Gastrocnemius medialis (tissue), 4 donors: ENCODE results near the gene NTM. TPM values are rescaled to one million over a fixed set of nuclear protein-coding genes. Genes with fewer than 3 reads are reported as not detected.

Source experiments
- ATAC-seq, 2 donors: fragments of 150-250 bp; one replicate each; pipeline ENCODE4 v1.9.1; 2016
- DNase-seq, 2 donors: peaks; one replicate each; pipeline ENCODE4 v3.0.0-alpha.2; 2019
- H3K27ac ChIP-seq, 4 donors: fragments of 200-600 bp; sonication (generic); 1 replicate in 1 of 4; 2 replicates in 3 of 4; pipeline ENCODE4 v1.5.1; 2016 to 2018; ENCODE audit warnings: mild to moderate bottlenecking in 2 of 4, moderate library complexity in 1 of 4
- H3K27me3 ChIP-seq, 3 donors: fragments of 200-600 bp; sonication (generic) in 2 of 3; 1 replicate in 1 of 3; 2 replicates in 2 of 3; pipeline versions ENCODE4 v1.5.1 to v1.6.0; 2016 to 2019; ENCODE audit warnings: mild to moderate bottlenecking in 1 of 3, moderate library complexity in 1 of 3
- H3K36me3 ChIP-seq, 2 donors: fragments of 200-600 bp; sonication (generic) in 1 of 2; one replicate each; pipeline ENCODE4 v1.5.1; 2017 to 2018
- H3K4me1 ChIP-seq, 2 donors: fragments of 200-600 bp; sonication (generic) in 1 of 2; one replicate each; pipeline ENCODE4 v1.5.1; 2016 to 2017; ENCODE audit warnings: mild to moderate bottlenecking in 2 of 2
- H3K4me3 ChIP-seq, 4 donors: fragments of 200-600 bp; sonication (generic) in 3 of 4; 1 replicate in 1 of 4; 2 replicates in 3 of 4; pipeline ENCODE4 v1.5.1; 2016 to 2019; ENCODE audit warnings: mild to moderate bottlenecking in 2 of 4
- H3K9me3 ChIP-seq, 3 donors: fragments of 200-600 bp; sonication (generic) in 2 of 3; 1 replicate in 1 of 3; 2 replicates in 2 of 3; pipeline ENCODE4 v1.5.1; 2016 to 2019
- CTCF ChIP-seq, 5 experiments: fragments of 450-650 bp in 3 of 5; fragments of 200-600 bp in 2 of 5; sonication (generic) in 2 of 5; IDR thresholded peaks in 4 of 5; conservative IDR thresholded peaks in 1 of 5; 1 replicate in 4 of 5; 2 replicates in 1 of 5; pipeline ENCODE4 v1.5.1; 2016 to 2019; ENCODE audit warnings: antibody characterized with exemption in 5 of 5, mild to moderate bottlenecking in 3 of 5, moderate library complexity in 3 of 5
- POLR2A ChIP-seq, 2 donors: fragments of 450-650 bp; IDR thresholded peaks; one replicate each; pipeline ENCODE4 v1.6.1; 2017; ENCODE audit warnings: antibody characterized with exemption in 2 of 2, mild to moderate bottlenecking in 2 of 2, moderate library complexity in 2 of 2
- in situ Hi-C, 4 donors: fragments of 200-750 bp; cut with MboI; loops; one replicate each; pipeline versions ENCODE4 v1.15.0 to v1.8.0; 2017; ENCODE audit warnings: low sequenced_read_pairs in 4 of 4
- intact Hi-C: fragments of 100-400 bp; cut with DNase I; formaldehyde crosslinking; loops from one replicate; pipeline ENCODE4 v1.15.1; 2023; ENCODE audit warnings: low total_unique reads
- total RNA-seq, 4 donors: library from RNA; depleted of rRNA; stranded (reverse); fragments of >200 nt; gene quantifications; one replicate each; pipeline versions ENCODE4 v1.1.0 to v1.2.3, GENCODE V29; 2016

NTM gene
- total RNA-seq, 4 donors from 2014 or later: 0.69 TPM; not detected in 3

- H3K9me3 ChIP-seq: no peaks in the 10 kb centered on the region
- in situ Hi-C loops (no loop called here), intact Hi-C loops (no loop called here)
- no peaks in the 10 kb centered on the region for H3K36me3 ChIP-seq
- no peak overlapping the region for H3K4me3 ChIP-seq
- TF ChIP-seq POLR2A (IDR thresholded peaks at IDR 0.05) (no peak), CTCF (IDR thresholded peaks at IDR 0.05 in 4 of 5, conservative IDR thresholded peaks at IDR 0.05 in 1 of 5) (no peak)
- H3K4me1 ChIP-seq: no peaks in the 10 kb centered on the region
- DNase-seq (no peak), ATAC-seq (no peak)
- H3K27me3 ChIP-seq: no peaks in the 10 kb centered on the region
- H3K27ac ChIP-seq: no peak overlapping the region
These were observed 572.5 kb downstream of the NTM start for GRCh38 chr11:131942878-131943277.

- Histone ChIP-seq H3K36me3 (no peaks in the 10 kb centered on the region), H3K27ac (no peak overlapping the region), H3K4me3 (no peak overlapping the region), H3K9me3 (no peaks in the 10 kb centered on the region), H3K27me3 (no peaks in the 10 kb centered on the region), H3K4me1 (no peaks in the 10 kb centered on the region)
- TF ChIP-seq POLR2A (IDR thresholded peaks at IDR 0.05): no peak
- TF ChIP-seq CTCF (IDR thresholded peaks at IDR 0.05 in 4 of 5, conservative IDR thresholded peaks at IDR 0.05 in 1 of 5): no peak
- intact Hi-C loops (no loop called here), in situ Hi-C loops (no loop called here)
- DNase-seq (no peak), ATAC-seq (no peak)
These were observed 572.9 kb downstream of the NTM start for GRCh38 chr11:131943295-131943694.

GRCh38 chr11:131944736-131945135 is 574.3 kb downstream of the NTM start:
- Histone ChIP-seq H3K4me3 (no peak overlapping the region), H3K9me3 (no peaks in the 10 kb centered on the region), H3K4me1 (no peaks in the 10 kb centered on the region), H3K27me3 (no peaks in the 10 kb centered on the region), H3K27ac (no peak overlapping the region), H3K36me3 (no peaks in the 10 kb centered on the region)
- TF ChIP-seq POLR2A (IDR thresholded peaks at IDR 0.05): no peak
- TF ChIP-seq CTCF (IDR thresholded peaks at IDR 0.05 in 4 of 5, conservative IDR thresholded peaks at IDR 0.05 in 1 of 5): no peak
- peak in 1 of 2 donors; percentile 52 for ATAC-seq
- intact Hi-C loops (no loop called here), in situ Hi-C loops (no loop called here)
- DNase-seq: no peak

GRCh38 chr11:131945706-131946105 is 575.3 kb downstream of the NTM start:
- Histone ChIP-seq H3K4me3 (no peak overlapping the region), H3K4me1 (no peaks in the 10 kb centered on the region), H3K36me3 (no peaks in the 10 kb centered on the region), H3K27me3 (no peaks in the 10 kb centered on the region), H3K27ac (no peak overlapping the region), H3K9me3 (no peaks in the 10 kb centered on the region)
- intact Hi-C loops (no loop called here), in situ Hi-C loops (no loop called here)
- TF ChIP-seq POLR2A (IDR thresholded peaks at IDR 0.05) (no peak), CTCF (IDR thresholded peaks at IDR 0.05 in 4 of 5, conservative IDR thresholded peaks at IDR 0.05 in 1 of 5) (no peak)
- ATAC-seq: no peak
- DNase-seq: no peak

- intact Hi-C loops (no loop called here), in situ Hi-C loops (no loop called here)
- ATAC-seq (no peak), DNase-seq (no peak)
- H3K9me3 ChIP-seq: no peaks in the 10 kb centered on the region
- TF ChIP-seq CTCF (IDR thresholded peaks at IDR 0.05 in 4 of 5, conservative IDR thresholded peaks at IDR 0.05 in 1 of 5): no peak
- no peak for TF ChIP-seq POLR2A (IDR thresholded peaks at IDR 0.05)
- no peak overlapping the region for H3K4me3 ChIP-seq
- no peak overlapping the region for H3K27ac ChIP-seq
- H3K36me3 ChIP-seq: no peaks in the 10 kb centered on the region
- no peaks in the 10 kb centered on the region for H3K4me1 ChIP-seq
- no peaks in the 10 kb centered on the region for H3K27me3 ChIP-seq
These were observed 577.1 kb downstream of the NTM start for GRCh38 chr11:131947511-131947910.
